ENCODE data around the gene TMEM209.
A peak's percentile ranks its signal among the peaks of the same experiment; 100 is the strongest.
"Not testable (repeated sequence)": the region's sequence is repeated elsewhere in the genome, so short reads cannot be mapped to it uniquely, and the experiment has no call there.

Gene TMEM209

DNA sequence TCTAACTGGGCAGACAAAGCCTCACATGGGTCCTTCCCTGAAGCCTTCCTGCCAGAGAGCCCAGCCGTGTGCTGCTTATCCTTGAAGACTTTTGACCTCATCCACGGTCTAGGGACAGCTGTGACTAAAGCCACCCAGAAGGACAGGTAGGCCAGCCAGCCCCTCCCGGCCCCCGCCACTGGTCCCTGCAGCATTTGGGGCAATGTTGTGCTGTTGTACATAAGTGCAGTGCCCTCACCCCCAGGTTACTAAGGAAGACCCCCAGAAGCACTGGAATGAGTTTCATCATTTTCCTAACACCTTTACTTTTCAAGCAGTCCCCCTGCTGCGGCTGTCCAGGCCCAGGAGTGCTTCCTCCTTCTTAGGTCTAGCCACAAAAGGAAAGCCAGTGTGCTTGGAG, 43.0 kb downstream of the TMEM209 start:
- no peak for DNase-seq (ENCODE audit: low spot score)

DNA sequence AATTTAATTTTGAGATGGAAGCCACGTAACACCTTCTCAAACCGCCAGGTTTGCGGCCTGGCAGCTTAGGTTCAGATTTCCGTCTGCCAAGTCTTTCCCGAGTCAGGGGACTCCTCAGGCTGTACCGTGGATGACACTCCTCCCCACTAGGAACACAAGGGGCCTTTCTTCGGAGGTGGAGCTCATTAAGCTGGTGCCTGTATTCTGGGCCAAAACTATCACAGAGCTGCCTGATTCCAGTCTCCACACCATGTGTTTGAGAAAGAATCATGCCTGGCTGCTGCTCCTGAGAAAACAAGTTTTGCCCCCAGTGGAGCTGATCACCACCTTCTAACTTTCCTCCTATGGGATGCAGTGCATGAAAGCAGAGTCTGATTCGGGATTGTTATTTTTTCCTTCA, 44.8 kb downstream of the TMEM209 start:
- DNase-seq (ENCODE audit: low spot score) = no peak

- no peak for DNase-seq (ENCODE audit: low spot score)
These were observed 45.2 kb downstream of the TMEM209 start for GRCh38 chr7:130160023-130160422.

GRCh38 chr7:130157700-130158099, 47.5 kb downstream of the TMEM209 start:
- DNase-seq (ENCODE audit: low spot score) = no peak

GRCh38 chr7:130156140-130156539, 49.1 kb downstream of the TMEM209 start:
- DNase-seq (ENCODE audit: low spot score) = no peak

- no peak for DNase-seq (ENCODE audit: low spot score)
These were observed 50.5 kb downstream of the TMEM209 start for GRCh38 chr7:130154501-130155317.

DNA sequence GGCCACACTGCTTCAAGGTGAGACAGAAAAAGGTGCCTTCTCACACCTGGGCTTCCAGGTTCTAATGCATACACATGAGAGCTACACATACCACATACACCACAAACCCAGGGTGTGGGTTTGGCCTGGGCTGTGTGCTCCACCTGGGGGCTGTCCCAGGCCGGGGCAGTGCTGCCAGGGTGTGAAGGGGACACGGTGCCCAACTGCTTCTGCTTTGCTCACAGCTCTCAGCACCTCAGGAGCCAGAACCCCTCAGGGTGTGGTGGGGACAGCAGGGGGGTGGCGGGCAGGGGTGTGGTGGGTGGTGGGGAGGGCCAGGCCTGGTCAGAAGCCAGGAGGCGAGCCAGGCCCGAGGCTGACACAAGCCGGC, 51.1 kb downstream of the TMEM209 start:
- DNase-seq (ENCODE audit: low spot score) = no peak

DNA sequence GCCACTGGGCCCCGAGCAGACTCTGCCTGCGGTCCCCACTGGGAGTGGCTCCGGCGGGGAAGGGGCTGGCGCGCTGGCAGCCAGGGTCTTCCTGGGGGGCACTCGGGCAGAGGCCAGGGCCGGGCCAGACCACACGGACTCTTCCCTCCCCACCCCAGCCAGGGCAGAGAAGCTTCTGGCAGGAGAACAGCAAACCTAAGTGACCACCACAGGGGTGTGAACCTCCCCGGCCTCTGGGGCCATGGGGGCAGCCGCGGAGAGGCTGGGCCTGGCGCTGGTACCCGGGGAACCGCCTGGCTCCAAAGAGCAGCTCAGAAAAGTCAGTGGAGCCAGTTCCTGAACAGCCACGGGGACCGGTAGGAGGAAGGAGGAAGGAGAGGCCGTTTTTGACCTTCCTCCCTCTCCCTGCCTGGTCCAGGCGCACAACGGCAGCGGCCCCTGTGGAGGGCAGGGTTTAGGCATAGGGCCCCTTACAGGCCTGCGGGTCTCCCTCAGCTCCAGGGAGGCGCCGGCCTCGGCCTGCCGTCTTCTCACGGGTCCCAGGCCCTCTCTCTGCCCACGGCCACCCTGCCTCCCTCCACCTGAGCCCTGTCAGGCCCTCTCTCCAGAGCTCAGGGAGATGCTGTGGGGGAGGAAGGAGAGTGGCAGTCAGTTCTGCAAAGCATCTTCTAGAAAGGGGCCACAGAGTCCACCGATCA, 51.8 kb downstream of the TMEM209 start:
- no peak for DNase-seq (ENCODE audit: low spot score)

- DNase-seq (ENCODE audit: low spot score) = no peak
These were observed 52.6 kb downstream of the TMEM209 start for GRCh38 chr7:130152493-130153210.

DNA sequence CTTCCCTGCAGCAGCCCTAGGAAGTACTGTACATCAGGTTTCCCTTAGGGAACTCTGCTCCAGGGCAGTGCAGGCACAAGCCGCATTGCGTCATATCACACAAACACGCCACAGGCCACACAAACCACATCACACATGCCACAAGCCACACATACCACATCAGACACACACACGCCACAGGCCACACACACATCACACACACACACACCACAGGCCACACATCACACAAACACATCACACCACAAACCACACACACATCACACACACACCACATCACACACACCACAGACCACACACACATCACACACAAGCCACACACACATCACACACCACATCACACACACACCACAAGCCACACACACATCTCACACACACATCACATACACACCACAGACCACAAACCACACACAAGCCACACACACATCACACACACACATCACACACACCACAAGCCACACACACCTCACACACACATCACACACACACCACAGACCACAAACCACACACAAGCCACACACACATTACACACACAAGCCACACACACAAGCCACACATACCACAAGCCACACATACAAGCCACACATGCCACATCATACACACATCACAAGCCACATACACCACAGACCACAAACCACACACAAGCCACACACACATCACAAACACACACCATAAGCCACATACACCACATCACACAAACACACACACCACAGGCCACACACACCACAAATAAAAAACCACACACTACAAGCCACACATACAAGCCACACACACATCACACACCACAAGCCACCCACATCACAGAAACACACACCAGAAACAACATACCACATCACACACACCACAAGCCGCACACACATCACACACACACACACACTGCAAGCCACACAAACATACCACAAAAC, 53.4 kb downstream of the TMEM209 start:
- DNase-seq (ENCODE audit: low spot score) = peak; percentile 19

- no peak for DNase-seq (ENCODE audit: low spot score)
These were observed 54.6 kb downstream of the TMEM209 start for GRCh38 chr7:130150587-130150986.

DNA sequence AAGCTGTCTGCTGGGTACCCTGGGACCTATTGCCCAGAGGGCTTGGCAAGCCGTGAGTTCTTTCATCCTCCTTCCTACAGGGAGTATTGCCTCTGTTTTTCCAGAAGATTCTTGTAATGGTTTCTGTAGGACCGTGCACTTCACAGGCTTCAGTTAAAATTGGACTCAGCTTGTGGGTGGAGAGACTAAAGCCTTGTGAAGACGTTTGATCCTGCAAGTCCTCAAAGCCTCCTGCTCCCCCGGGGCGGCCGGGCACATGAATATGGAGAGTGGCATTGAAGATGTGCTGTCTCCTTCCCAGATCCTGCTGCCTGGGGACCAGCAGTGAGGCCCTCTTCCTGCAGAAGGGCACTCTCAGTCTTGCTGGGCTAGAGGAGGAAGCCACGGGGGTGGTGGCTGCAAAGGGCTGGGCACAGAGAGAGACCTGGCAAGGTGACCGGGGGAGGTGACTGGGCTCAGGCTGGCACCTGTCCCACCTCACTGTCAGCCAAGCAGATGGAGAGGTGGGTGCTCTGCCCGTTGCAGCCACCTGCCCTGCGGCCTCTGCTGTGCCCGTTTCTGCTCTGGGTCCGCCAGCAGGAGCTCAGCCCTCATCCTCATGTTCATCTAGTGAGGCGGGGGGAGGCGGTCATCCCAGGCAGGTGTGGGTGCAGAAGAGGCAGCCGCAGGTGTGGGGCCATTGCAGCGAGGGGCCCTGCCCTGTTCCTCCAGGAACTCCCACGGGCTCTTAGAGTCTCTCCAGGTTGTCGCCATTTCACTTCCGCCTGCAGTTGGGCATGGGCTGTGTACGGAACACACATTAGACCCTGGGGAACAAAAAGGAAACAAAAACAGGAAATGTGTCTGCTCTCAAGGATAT, 55.7 kb downstream of the TMEM209 start:
- DNase-seq (ENCODE audit: low spot score) = no peak

- no peak for DNase-seq (ENCODE audit: low spot score)
These were observed 56.6 kb downstream of the TMEM209 start for GRCh38 chr7:130148561-130148960.

GRCh38 chr7:130147710-130148325, 57.4 kb downstream of the TMEM209 start:
- DNase-seq (ENCODE audit: low spot score) = no peak

DNA sequence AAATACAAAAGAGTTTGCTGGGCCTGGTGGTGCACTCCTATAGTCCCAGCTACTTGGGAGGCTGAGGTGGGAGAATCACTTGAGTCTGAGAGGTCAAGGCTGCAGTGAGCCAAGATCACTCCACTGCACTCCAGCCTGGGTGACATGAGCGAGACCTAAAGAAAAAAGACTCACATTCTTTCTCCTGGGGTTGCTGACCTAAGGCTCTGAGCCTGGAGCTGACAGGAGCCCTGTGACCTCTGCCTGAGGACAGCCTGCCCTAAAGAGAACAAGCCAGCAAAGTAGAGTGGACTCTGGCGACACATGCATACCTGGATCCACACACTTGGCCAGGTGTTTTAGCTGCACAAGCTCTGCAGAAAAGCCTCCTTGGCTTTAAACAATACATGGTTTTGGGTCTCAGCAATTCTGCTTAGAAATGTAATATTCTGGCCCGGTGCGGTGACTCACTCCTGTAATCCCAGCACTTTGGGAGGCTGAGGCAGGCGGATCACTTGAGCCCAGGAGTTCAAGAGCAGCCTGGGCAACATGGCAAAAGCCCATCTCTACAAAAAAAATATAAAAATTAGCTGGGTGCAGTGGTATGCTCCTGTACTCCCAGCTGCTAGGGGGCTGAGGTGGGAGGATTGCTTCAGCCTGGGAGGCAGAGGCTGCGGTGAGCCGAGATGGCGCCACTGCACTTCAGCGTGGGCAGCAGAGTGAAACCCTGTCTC, 58.4 kb downstream of the TMEM209 start:
- DNase-seq (ENCODE audit: low spot score) = no peak

GRCh38 chr7:130146142-130146541, 59.1 kb downstream of the TMEM209 start:
- not testable (repeated sequence) for DNase-seq (ENCODE audit: low spot score)

DNA sequence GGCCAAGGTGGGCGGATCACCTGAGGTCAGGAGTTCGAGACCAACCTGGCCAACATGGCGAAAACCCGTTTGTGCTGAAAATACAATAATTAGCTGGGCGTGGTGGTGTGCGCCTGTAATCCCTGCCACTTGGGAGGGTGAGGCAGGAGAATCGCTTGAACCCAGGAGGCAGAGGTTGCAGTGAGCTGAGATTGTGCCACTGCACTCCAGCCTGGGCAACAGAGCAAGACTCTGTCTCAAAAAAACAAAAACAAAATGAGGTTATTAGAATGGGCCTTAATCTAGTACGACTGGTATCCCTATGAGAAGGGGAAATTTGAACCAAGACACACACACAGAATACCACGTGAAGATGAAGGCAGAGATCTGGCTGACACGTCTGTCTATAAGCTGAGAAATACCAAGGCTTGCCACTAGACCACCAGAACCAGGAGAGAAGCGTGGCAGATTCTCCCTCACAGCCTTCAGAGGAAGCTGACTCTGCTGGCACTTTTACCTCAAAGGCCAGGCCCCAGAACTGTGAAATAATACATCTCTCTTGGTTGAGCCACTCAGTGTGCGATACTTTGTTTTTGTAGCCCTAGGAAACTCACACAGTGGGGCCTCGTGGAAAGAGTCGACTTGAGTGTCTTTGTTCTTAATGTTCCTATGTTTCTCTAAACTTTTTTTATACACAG, 59.6 kb downstream of the TMEM209 start:
- no peak for DNase-seq (ENCODE audit: low spot score)

- no peak for DNase-seq (ENCODE audit: low spot score)
These were observed 60.7 kb downstream of the TMEM209 start for GRCh38 chr7:130144312-130145171.

Data from activated CD4-positive, alpha-beta T cell treated with anti-CD3 and anti-CD28 coated beads, Interleukin-2, Interleukin-4, amounts not matched to agents 100 ng/mL and 50 ng/mL, durations not matched to agents 16 hours and 8 hours (primary cell).